GM20000 (cell line): Measurements from ENCODE around the gene SHC3.

Experiments
- DNase-seq: peaks from one replicate; pipeline ENCODE4 v3.0.0; 2012; ENCODE audit warnings: low spot score
- TF ChIP-seq, protein P1 (sequence below): IDR thresholded peaks from 2 replicates; pipeline ENCODE4 v1.5.1; 2012; ENCODE audit warnings: mild to moderate bottlenecking, control low read depth; ENCODE audit errors: extremely low read depth, missing control alignments

The SHC3 gene

DNA sequence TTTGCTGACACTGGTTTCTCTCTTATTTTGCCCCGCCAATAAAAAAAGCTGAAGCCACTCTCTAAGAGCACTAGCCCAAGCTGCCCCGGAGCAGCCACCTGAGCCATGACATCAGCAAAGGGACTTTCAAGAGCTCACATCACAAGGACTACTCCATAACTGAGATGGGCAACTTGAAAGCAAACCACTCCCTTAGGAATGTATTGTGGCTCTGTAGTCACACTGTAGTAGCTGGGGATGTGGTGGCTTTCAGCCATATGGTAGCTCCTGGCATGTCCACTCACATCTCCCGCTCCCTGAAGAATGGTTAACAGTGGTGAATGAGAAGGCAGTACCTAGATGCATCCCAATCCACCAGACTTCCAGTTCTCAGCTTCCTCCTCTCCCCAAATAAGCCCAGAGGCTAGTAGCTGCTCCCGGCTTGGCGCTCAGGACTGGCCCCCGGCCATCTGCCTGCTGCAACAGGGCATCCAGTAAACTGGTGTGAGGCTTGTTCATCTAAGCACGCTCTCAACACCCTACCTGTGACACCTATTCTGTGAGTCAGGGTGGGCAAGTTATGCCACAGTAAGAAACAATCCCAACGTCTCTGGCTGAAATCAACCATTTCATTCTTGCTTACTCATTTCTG is 123.6 kb downstream of the SHC3 start:
- no peak for DNase-seq
- TF ChIP-seq, protein P1, sequence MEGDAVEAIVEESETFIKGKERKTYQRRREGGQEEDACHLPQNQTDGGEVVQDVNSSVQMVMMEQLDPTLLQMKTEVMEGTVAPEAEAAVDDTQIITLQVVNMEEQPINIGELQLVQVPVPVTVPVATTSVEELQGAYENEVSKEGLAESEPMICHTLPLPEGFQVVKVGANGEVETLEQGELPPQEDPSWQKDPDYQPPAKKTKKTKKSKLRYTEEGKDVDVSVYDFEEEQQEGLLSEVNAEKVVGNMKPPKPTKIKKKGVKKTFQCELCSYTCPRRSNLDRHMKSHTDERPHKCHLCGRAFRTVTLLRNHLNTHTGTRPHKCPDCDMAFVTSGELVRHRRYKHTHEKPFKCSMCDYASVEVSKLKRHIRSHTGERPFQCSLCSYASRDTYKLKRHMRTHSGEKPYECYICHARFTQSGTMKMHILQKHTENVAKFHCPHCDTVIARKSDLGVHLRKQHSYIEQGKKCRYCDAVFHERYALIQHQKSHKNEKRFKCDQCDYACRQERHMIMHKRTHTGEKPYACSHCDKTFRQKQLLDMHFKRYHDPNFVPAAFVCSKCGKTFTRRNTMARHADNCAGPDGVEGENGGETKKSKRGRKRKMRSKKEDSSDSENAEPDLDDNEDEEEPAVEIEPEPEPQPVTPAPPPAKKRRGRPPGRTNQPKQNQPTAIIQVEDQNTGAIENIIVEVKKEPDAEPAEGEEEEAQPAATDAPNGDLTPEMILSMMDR = no peak

DNA sequence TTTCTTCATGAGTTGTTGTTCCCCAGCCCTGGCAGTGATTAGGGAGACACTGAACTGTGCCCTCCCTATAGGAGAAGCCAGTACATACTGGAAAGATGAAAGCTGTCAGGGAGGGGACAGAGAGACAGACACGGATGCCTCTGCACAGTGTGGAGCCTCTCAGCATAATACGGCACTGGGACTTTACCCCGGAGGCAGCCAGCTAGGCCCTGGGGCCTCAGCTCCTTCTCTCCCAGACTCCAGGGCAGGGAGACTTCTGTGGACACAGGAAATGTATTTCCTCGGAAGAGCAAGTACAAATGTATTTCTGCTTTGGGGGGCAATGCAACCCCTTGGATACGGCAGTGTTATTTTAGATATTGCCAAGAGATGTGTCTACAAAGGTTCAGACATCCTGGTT is 125.3 kb downstream of the SHC3 start:
- no peak for DNase-seq
- TF ChIP-seq, protein P1 = no peak

DNA sequence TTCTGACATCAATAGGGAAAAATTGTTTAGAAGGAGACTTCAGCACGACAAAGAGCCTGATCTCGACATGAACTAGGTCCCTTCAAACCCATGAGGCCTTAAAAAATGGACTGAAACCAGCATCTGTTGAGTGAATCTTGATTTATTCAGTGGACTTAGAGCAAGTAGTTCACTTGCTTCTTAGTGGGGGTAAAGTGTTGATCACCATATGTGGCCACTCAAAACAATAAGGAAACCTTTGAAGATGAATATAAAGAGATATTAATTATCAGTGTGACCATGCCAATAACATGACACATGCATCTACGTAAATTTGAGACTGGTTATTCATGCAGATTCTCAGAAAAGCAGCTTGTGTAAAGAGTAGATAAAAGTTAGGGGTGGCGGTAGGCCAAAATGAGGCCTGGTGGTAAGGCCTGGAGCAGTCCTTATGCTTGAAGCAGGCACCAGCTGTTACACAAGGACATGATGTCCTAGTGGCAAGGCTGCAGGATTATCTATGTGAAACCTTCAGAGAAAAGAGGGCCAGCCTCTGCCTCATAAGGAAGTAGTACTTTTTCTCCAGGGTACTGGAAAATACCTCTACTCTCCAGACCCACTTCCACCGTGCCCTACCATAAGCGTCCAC is 126.0 kb downstream of the SHC3 start:
- no peak for DNase-seq
- TF ChIP-seq, protein P1 = no peak

DNA sequence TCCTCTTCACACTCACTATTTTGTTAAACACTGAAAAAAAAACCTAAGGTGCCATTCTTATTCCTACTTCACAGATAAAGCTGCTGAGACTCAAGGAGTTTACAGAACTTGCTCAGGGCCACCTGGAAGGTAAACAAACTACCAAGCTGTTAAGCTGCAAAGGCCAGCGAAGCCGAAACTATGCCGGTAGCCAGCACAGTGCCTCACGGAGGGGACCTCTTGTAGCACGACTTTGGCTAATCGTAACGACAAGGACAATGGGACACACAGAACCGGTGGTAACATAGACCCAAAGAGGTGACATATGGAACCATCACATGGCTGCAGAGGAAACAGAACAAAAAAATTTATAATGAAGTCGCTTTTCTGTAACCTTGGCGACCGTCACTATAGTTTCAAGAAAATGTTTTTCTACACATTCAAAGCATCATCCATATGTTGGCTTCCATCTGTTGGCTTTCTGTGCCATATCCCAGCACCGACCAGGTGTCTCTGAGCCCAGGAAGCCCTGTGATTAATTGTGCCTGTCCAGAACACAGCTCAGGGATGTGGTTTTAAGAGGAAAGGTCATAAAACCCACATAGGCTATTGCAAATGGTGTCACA is 127.1 kb downstream of the SHC3 start:
- DNase-seq = no peak
- TF ChIP-seq, protein P1 = no peak

DNA sequence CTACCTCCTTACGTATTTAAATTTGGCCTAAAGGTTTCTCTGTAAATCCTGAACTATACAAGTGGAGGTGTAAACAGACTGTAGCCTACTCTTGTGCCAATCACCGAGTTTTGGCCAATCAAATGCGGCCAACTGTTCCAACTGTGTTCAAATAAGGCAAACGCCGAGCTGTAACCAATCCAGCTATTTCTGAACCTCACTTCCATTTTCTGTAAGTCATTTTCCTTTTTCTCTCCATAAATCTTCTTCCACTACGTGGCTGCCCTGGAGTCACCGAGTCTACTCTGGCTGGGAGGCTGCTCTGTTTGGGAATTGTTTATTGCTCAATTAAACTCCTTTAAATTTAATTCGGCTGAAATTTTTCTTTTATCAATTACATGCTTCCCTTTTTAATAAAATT is 129.0 kb downstream of the SHC3 start:
- TF ChIP-seq, protein P1 = no peak
- DNase-seq = no peak

DNA sequence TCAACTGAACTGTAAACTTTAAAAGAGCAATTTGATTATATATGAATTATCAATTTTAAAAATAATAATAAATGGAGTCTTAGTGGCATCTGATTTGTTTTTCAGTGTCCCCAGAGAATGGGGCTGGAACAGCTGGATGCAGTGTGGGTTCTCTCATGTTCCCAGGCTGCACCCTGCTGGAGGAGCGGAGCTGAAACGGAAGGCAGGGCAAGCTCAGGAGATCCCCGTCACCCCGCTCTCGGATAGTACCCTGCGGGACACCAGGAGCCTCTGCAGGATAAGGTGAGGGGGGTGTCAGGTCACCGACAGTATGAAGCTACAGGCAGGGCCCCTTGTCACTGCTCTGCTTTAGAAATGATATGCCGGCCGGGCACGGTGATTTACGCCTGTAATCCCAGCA is 130.0 kb downstream of the SHC3 start:
- no peak for DNase-seq
- TF ChIP-seq, protein P1 = no peak

DNA sequence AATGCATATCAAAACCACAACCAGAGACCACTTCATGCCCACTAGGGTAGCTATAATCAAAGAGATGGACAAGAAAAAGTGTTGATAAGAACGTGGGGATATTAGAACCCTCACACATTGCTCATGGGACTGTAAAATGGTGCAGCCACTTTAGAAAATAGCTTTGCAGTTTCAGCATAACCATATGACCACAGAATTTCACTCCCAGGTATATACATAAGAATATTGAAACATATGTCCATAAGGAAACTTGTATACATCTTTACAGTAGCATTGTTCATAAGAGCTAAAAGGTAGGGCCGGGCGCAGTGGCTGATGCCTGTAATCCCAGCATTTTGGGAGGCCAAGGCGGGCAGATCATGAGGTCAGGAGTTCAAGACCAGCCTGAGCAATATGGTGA is 131.0 kb downstream of the SHC3 start:
- no peak for DNase-seq
- TF ChIP-seq, protein P1 = no peak
